Fibroblast of lung (primary cell): ENCODE results near the gene TRAM2. TPM values are rescaled to one million over a fixed set of nuclear protein-coding genes. Genes with fewer than 3 reads are reported as not detected.

ENCODE experiments used
- DNase-seq, 2 donors: peaks; one replicate each; pipeline versions ENCODE4 v3.0.0 to v3.0.0-alpha.2; 2010; ENCODE audit warnings: low read depth in 2 of 2
- H2AFZ ChIP-seq: 2 replicates; pipeline ENCODE4 v1.5.1; 2012; ENCODE audit warnings: low read length, control low read depth, inconsistent platforms
- H3K27ac ChIP-seq: 2 replicates; pipeline ENCODE4 v1.5.1; 2011; ENCODE audit warnings: low read length, control low read depth; ENCODE audit not compliant: insufficient read depth
- H3K27me3 ChIP-seq: 2 replicates; pipeline ENCODE4 v1.5.1; 2011; ENCODE audit warnings: mild to moderate bottlenecking, low read length; ENCODE audit not compliant: control insufficient read depth, insufficient read depth
- H3K36me3 ChIP-seq: 2 replicates; pipeline ENCODE4 v1.5.1; 2011; ENCODE audit warnings: low read length; ENCODE audit not compliant: control insufficient read depth, insufficient read depth
- H3K4me1 ChIP-seq: 2 replicates; pipeline ENCODE4 v1.5.1; 2011; ENCODE audit warnings: low read length; ENCODE audit not compliant: control insufficient read depth, insufficient read depth; ENCODE audit errors: extremely low read depth
- H3K4me2 ChIP-seq: 2 replicates; pipeline ENCODE4 v1.5.1; 2011; ENCODE audit warnings: low read length, control low read depth; ENCODE audit not compliant: insufficient read depth; ENCODE audit errors: extremely low read depth
- H3K4me3 ChIP-seq, 4 experiments: fragments of 200-600 bp in 1 of 4; sonication (generic) in 1 of 4; replicated peaks in 1 of 4; 2 replicates each; pipeline ENCODE4 v1.5.1; 2011 to 2016; ENCODE audit warnings: low read length in 4 of 4, low read depth in 3 of 4, mild to moderate bottlenecking in 3 of 4, control low read depth in 2 of 4, inconsistent platforms in 1 of 4, mixed read lengths in 1 of 4; ENCODE audit not compliant: insufficient read depth in 1 of 4; ENCODE audit errors: control extremely low read depth in 1 of 4
- H3K79me2 ChIP-seq: 2 replicates; pipeline ENCODE4 v1.5.1; 2012; ENCODE audit warnings: mild to moderate bottlenecking, low read length, inconsistent platforms; ENCODE audit not compliant: control insufficient read depth, insufficient read depth
- H3K9ac ChIP-seq: 2 replicates; pipeline ENCODE4 v1.5.1; 2011; ENCODE audit warnings: mild to moderate bottlenecking, low read length, control low read depth; ENCODE audit not compliant: insufficient read depth
- H3K9me3 ChIP-seq: 2 replicates; pipeline ENCODE4 v1.5.1; 2012; ENCODE audit warnings: low read depth, low read length; ENCODE audit not compliant: control insufficient read depth, insufficient read depth
- H4K20me1 ChIP-seq: 2 replicates; pipeline ENCODE4 v1.5.1; 2011; ENCODE audit warnings: low read length; ENCODE audit not compliant: control insufficient read depth, insufficient read depth; ENCODE audit errors: extremely low read depth
- EZH2 ChIP-seq: IDR thresholded peaks from 2 replicates; pipeline ENCODE4 v1.5.1; 2012; ENCODE audit warnings: low read length, control low read depth, mild to moderate bottlenecking; ENCODE audit errors: missing control alignments
- polyA plus RNA-seq, 2 donors: library from polyadenylated mRNA; depleted of rRNA in 1 of 2; stranded (reverse) in 1 of 2; unstranded in 1 of 2; fragments of >200 nt; gene quantifications; 2 replicates each; pipeline ENCODE4 v1.2.1, GENCODE V29; 2011 to 2012; ENCODE audit warnings: missing spikeins in 1 of 2
- total RNA-seq: library from RNA; depleted of rRNA; stranded (reverse); fragments of >200 nt; gene quantifications from 2 replicates; pipeline ENCODE4 v1.2.1, GENCODE V29; 2014
- TF ChIP-seq, protein P1 (sequence below), 2 donors: IDR thresholded peaks in 1 of 2; conservative IDR thresholded peaks in 1 of 2; 1 replicate in 1 of 2; 2 replicates in 1 of 2; pipeline ENCODE4 v1.5.1; 2011 to 2012; ENCODE audit warnings: low read length in 2 of 2, control low read depth in 1 of 2, inconsistent platforms in 1 of 2, low read depth in 1 of 2, mild to moderate bottlenecking in 1 of 2

Gene TRAM2
- total and polyA plus RNA-seq, 2 donors (not counting 1 experiment from before 2014, with no cell fraction given) = 131 to 252 TPM

DNA sequence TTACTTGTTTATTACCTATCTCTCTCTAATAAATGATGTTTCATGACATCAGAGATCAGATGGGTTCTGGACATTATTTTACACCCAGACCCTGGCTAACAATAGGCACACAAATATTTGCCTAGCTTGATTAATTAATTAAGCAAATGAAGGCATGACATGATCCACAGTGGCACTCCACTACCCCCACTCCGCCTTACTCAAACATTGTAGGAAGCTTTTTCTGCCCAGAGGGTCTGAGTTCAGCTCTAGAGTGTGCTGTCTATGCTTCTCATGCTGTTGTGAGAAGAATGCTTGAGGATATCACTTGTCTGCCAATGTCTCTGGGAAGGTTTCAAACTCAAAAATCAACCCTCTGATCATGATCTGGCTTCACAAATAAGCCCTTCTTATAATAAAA lies 45.0 kb downstream of the TRAM2 start:
- Histone ChIP-seq H4K20me1 (no peaks in the 10 kb centered on the region), H3K9ac (no peak overlapping the region), H3K4me3 (no peak overlapping the region), H2AFZ (no peak overlapping the region), H3K27me3 (no peaks in the 10 kb centered on the region), H3K36me3 (peaks cover 24% of the 10 kb centered on the region), H3K4me1 (peaks cover 18% of the 10 kb centered on the region), H3K9me3 (no peaks in the 10 kb centered on the region), H3K27ac (peak overlapping the region; percentile 62), H3K4me2 (no peak overlapping the region), H3K79me2 (peaks cover 85% of the 10 kb centered on the region)
- no peak for TF ChIP-seq EZH2
- TF ChIP-seq, protein P1, sequence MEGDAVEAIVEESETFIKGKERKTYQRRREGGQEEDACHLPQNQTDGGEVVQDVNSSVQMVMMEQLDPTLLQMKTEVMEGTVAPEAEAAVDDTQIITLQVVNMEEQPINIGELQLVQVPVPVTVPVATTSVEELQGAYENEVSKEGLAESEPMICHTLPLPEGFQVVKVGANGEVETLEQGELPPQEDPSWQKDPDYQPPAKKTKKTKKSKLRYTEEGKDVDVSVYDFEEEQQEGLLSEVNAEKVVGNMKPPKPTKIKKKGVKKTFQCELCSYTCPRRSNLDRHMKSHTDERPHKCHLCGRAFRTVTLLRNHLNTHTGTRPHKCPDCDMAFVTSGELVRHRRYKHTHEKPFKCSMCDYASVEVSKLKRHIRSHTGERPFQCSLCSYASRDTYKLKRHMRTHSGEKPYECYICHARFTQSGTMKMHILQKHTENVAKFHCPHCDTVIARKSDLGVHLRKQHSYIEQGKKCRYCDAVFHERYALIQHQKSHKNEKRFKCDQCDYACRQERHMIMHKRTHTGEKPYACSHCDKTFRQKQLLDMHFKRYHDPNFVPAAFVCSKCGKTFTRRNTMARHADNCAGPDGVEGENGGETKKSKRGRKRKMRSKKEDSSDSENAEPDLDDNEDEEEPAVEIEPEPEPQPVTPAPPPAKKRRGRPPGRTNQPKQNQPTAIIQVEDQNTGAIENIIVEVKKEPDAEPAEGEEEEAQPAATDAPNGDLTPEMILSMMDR (conservative IDR thresholded peaks at IDR 0.05 in 1 of 2, IDR thresholded peaks at IDR 0.05 in 1 of 2; ENCODE audit: low read depth in 1 of 2, low read length in 2 of 2) = no peak
- DNase-seq = no peak

DNA sequence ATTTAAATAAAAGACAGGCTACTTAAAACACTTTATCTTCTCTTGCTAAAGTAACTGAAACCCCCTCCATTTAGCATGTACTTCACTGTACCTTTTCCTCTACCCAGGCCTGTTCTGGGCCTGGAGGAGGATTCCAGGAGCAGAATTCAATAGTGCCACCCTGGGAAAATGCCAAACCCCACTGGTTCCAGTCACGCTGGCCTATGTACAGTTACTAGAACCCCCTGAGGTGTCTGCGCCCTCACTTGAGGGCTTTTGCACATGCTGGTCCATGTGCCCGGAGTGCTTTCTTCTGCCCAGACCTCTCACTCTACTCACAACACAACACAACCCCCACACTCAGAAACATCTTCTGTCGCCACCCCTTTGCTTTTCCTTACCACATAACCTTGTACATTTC lies 45.5 kb downstream of the TRAM2 start:
- no peak overlapping the region for H3K4me3 ChIP-seq
- H3K27ac ChIP-seq = no peak overlapping the region
- H3K79me2 ChIP-seq = peaks cover 83% of the 10 kb centered on the region
- TF ChIP-seq, protein P1 (conservative IDR thresholded peaks at IDR 0.05 in 1 of 2, IDR thresholded peaks at IDR 0.05 in 1 of 2; ENCODE audit: low read depth in 1 of 2, low read length in 2 of 2) = no peak
- no peak for TF ChIP-seq EZH2
- H3K4me2 ChIP-seq = no peak overlapping the region
- no peak for DNase-seq
- H3K9me3 ChIP-seq = no peaks in the 10 kb centered on the region
- H2AFZ ChIP-seq = no peak overlapping the region
- peaks cover 24% of the 10 kb centered on the region for H3K36me3 ChIP-seq
- H3K4me1 ChIP-seq = peaks cover 17% of the 10 kb centered on the region
- H4K20me1 ChIP-seq = no peaks in the 10 kb centered on the region
- H3K27me3 ChIP-seq = no peaks in the 10 kb centered on the region
- H3K9ac ChIP-seq = no peak overlapping the region

DNA sequence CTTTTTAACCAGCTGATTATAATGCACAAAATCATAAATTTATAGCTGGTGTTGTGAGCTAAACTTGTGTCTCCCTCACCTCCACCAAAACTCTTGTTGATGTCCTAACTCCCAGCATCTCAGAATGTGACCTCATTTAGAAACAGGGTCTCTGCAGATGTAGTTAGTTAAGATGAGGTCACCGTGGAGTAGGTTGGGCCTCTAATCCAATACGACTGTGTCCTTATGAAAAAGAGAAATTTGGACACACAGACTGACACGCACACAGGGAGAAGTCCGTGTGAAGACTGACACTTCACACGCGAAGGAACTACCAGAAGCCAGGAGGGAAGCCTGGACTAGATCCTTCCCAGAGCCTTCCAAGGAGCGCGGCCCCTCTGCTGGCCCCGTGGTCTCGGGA lies 46.5 kb downstream of the TRAM2 start:
- Histone ChIP-seq H2AFZ (no peak overlapping the region), H3K79me2 (peaks cover 83% of the 10 kb centered on the region), H3K27ac (no peak overlapping the region), H3K4me2 (no peak overlapping the region), H3K9me3 (no peaks in the 10 kb centered on the region), H3K4me3 (no peak overlapping the region), H3K36me3 (peaks cover 24% of the 10 kb centered on the region), H3K4me1 (peaks cover 15% of the 10 kb centered on the region), H4K20me1 (no peaks in the 10 kb centered on the region), H3K9ac (no peak overlapping the region), H3K27me3 (no peaks in the 10 kb centered on the region)
- TF ChIP-seq EZH2 = no peak
- TF ChIP-seq, protein P1 (conservative IDR thresholded peaks at IDR 0.05 in 1 of 2, IDR thresholded peaks at IDR 0.05 in 1 of 2; ENCODE audit: low read depth in 1 of 2, low read length in 2 of 2) = no peak
- no peak for DNase-seq
